Endothelial cell of umbilical vein (primary cell): ENCODE measurements around the gene PSMB7. TPM values are rescaled to one million over a fixed set of nuclear protein-coding genes. Genes with fewer than 3 reads are reported as not detected.

Experiments used
- BruUV-seq: library from RNA; stranded (reverse); fragments of 400-500 nt; replicated peaks from 2 replicates; lab custom pipeline; 2021; lab: Mats Ljungman, UMichigan
- CTCF ChIA-PET: fragments of 300-600, 350-600 bp; sonication (Branson Sonifier 250); formaldehyde crosslinking; loops from one replicate; lab custom pipeline; 2021; ENCODE audit warnings: antibody characterized with exemption, inconsistent platforms; lab: Charles Lee
- POLR2A ChIA-PET: fragments of 300-600, 350-600 bp; sonication (Branson Sonifier 250); formaldehyde crosslinking; loops from one replicate; lab custom pipeline; 2021; ENCODE audit warnings: antibody characterized with exemption, inconsistent platforms; lab: Charles Lee
- DNase-seq: peaks from one replicate; pipeline ENCODE4 v3.0.0-alpha.2; 2011; ENCODE audit warnings: low read depth, low spot score
- FAIRE-seq: peaks from 2 replicates; lab custom pipeline; 2011; peaks lifted over from hg19 to GRCh38; lab: Jason Lieb, UNC
- H2AFZ ChIP-seq: 2 replicates; pipeline ENCODE4 v1.6.0; 2012; ENCODE audit warnings: low read depth, low read length, control low read depth, inconsistent platforms
- H3K27ac ChIP-seq: 2 replicates; pipeline ENCODE4 v1.5.1; 2011; ENCODE audit warnings: low read depth, mild to moderate bottlenecking, control low read depth, low read length, moderate library complexity; ENCODE audit not compliant: insufficient read depth
- H3K27me3 ChIP-seq, 2 experiments: 2 replicates each; pipeline versions ENCODE4 v1.6.0 to v1.6.1; 2011; ENCODE audit warnings: low read length in 2 of 2, mixed read lengths in 1 of 2; ENCODE audit not compliant: control insufficient read depth in 2 of 2, insufficient read depth in 2 of 2
- H3K36me3 ChIP-seq, 2 experiments: 2 replicates in 1 of 2; 3 replicates in 1 of 2; pipeline ENCODE4 v1.5.1; 2011; ENCODE audit warnings: low read length in 2 of 2, mild to moderate bottlenecking in 1 of 2, moderate library complexity in 1 of 2; ENCODE audit not compliant: control insufficient read depth in 2 of 2, insufficient read depth in 2 of 2; ENCODE audit errors: extremely low read depth in 1 of 2
- H3K4me1 ChIP-seq: 3 replicates; pipeline ENCODE4 v1.5.1; 2011; ENCODE audit warnings: mild to moderate bottlenecking, low read length; ENCODE audit not compliant: control insufficient read depth, insufficient read depth; ENCODE audit errors: extremely low read depth
- H3K4me2 ChIP-seq: 2 replicates; pipeline ENCODE4 v1.6.1; 2011; ENCODE audit warnings: low read length, control low read depth, mixed read lengths; ENCODE audit not compliant: insufficient read depth
- H3K4me3 ChIP-seq, 3 experiments: fragments of 200-600 bp in 1 of 3; sonication (generic), shearing (Covaris generic) in 1 of 3; replicated peaks in 1 of 3; 2 replicates each; pipeline ENCODE4 v1.5.1; 2011 to 2016; ENCODE audit warnings: control low read depth in 3 of 3, low read length in 3 of 3, mild to moderate bottlenecking in 2 of 3, inconsistent platforms in 1 of 3, low read depth in 1 of 3, moderate library complexity in 1 of 3; ENCODE audit not compliant: insufficient read depth in 1 of 3
- H3K79me2 ChIP-seq: 2 replicates; pipeline ENCODE4 v1.6.0; 2012; ENCODE audit warnings: low read length, inconsistent platforms; ENCODE audit not compliant: control insufficient read depth, insufficient read depth
- H3K9ac ChIP-seq: replicated peaks from 2 replicates; pipeline ENCODE3; 2011; ENCODE audit warnings: low read length, control low read depth; ENCODE audit not compliant: insufficient read depth; ENCODE audit errors: extremely low read depth
- H3K9me1 ChIP-seq: replicated peaks from 3 replicates; pipeline ENCODE4 v1.6.0; 2011; ENCODE audit warnings: mild to moderate bottlenecking, low read length; ENCODE audit not compliant: control insufficient read depth, insufficient read depth; ENCODE audit errors: extremely low read depth
- H3K9me3 ChIP-seq: replicated peaks from 2 replicates; pipeline ENCODE4 v1.5.1; 2012; ENCODE audit warnings: low read length, inconsistent platforms; ENCODE audit not compliant: control insufficient read depth, insufficient read depth
- H4K20me1 ChIP-seq: replicated peaks from 2 replicates; pipeline ENCODE3; 2011; ENCODE audit warnings: mild to moderate bottlenecking, low read length; ENCODE audit not compliant: control insufficient read depth, insufficient read depth; ENCODE audit errors: extremely low read depth
- EZH2 ChIP-seq: IDR thresholded peaks from 2 replicates; pipeline ENCODE4 v1.6.1; 2012; ENCODE audit warnings: borderline replicate concordance, low read depth, mild to moderate bottlenecking, moderate library complexity, low read length, inconsistent platforms; ENCODE audit not compliant: severe bottlenecking
- FOS ChIP-seq: IDR thresholded peaks from 2 replicates; pipeline ENCODE4 v1.6.1; 2011; ENCODE audit warnings: mild to moderate bottlenecking, low read length, moderate library complexity, borderline replicate concordance; ENCODE audit not compliant: insufficient read depth
- GATA2 ChIP-seq: IDR thresholded peaks from 2 replicates; pipeline ENCODE4 v1.7.0; 2011; ENCODE audit warnings: low read depth, mild to moderate bottlenecking, moderate library complexity, mixed read lengths, low read length; ENCODE audit not compliant: insufficient read length, insufficient read depth
- JUN ChIP-seq: IDR thresholded peaks from 2 replicates; pipeline ENCODE4 v1.6.1; 2011; ENCODE audit warnings: borderline replicate concordance, low read depth; ENCODE audit not compliant: insufficient read length, insufficient read depth
- MYC ChIP-seq: IDR thresholded peaks from one replicate; pipeline ENCODE4 v1.6.1; 2011; ENCODE audit warnings: mild to moderate bottlenecking, low read depth, low read length
- POLR2A ChIP-seq: IDR thresholded peaks from 2 replicates; pipeline ENCODE4 v1.6.1; 2012; ENCODE audit warnings: low read depth, mild to moderate bottlenecking, control low read depth, low read length
- POLR2AphosphoS5 ChIP-seq: IDR thresholded peaks from 2 replicates; pipeline ENCODE4 v1.6.1; 2012; ENCODE audit warnings: low read depth, mild to moderate bottlenecking, control low read depth, low read length, moderate library complexity; ENCODE audit not compliant: insufficient read depth
- dilution Hi-C: fragments of 300-500 bp; cut with MboI; formaldehyde crosslinking; loops from one replicate; pipeline ENCODE4 v1.15.0; 2019; ENCODE audit warnings: low sequenced_read_pairs; ENCODE audit not compliant: extremely low pct_ligation_motif_present
- intact Hi-C: fragments of 100-400 bp; cut with micrococcal nuclease; formaldehyde crosslinking; loops from one replicate; pipeline ENCODE4 v1.10.0; 2022
- polyA plus RNA-seq, 4 experiments: library from polyadenylated mRNA; depleted of rRNA in 3 of 4; stranded (reverse) in 3 of 4; unstranded in 1 of 4; fragments of >200 nt; gene quantifications; 2 replicates each; pipeline versions ENCODE4 v1.2.1 to v1.2.3, GENCODE V29; 2011 to 2012; ENCODE audit warnings: missing spikeins in 1 of 4
- total RNA-seq: library from RNA; stranded (reverse); gene quantifications from 2 replicates; pipeline ENCODE4 v1.2.3, GENCODE V29; 2021
- TF ChIP-seq, protein P1 (sequence below), 2 donors: IDR thresholded peaks; 1 replicate in 1 of 2; 2 replicates in 1 of 2; pipeline ENCODE4 v1.5.1; 2011; ENCODE audit warnings: low read length in 2 of 2, mild to moderate bottlenecking in 2 of 2, moderate library complexity in 2 of 2, control low read depth in 1 of 2, inconsistent platforms in 1 of 2, low read depth in 1 of 2; ENCODE audit not compliant: insufficient read depth in 1 of 2; ENCODE audit errors: extremely low read depth in 1 of 2
- TF ChIP-seq, protein P2 (sequence below): IDR thresholded peaks from 2 replicates; pipeline ENCODE4 v1.6.1; 2011; ENCODE audit not compliant: insufficient read depth, insufficient read length

PSMB7 gene
- total and polyA plus RNA-seq, 2 donors (not counting 3 experiments of a cell fraction or from before 2014, with no cell fraction given), result 227 to 366 TPM

DNA sequence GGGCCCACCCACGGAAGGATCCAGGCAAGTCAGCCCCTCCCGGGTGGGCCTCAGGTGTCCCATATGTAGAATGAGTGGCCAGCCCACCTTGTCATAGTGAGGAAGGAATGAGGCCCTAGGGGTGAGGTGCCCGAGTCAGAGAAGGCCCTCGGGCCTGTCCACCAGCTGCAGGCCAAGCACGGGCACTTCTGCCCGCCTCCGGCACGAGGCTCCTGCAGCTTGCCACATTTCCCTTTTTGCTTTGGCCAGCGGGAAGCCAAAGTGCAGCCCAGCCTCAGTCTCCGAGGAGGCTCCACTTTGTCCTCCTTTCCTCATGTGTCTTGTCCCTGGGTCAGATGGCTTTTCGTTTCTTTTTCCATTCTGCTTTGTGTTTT lies 72.9 kb downstream of the PSMB7 start:
- Histone ChIP-seq H3K9ac (no peak overlapping the region), H3K27me3 (no peaks in the 10 kb centered on the region), H3K36me3 (peaks cover 6 to 48% of the 10 kb centered on the region in 2 experiments), H2AFZ (no peak overlapping the region), H3K27ac (no peak overlapping the region), H3K4me1 (no peaks in the 10 kb centered on the region), H3K4me3 (no peak overlapping the region), H3K9me3 (no peaks in the 10 kb centered on the region), H3K9me1 (no peaks in the 10 kb centered on the region), H4K20me1 (no peaks in the 10 kb centered on the region), H3K79me2 (no peaks in the 10 kb centered on the region), H3K4me2 (no peak overlapping the region)
- dilution Hi-C loops, result no loop called here
- DNase-seq (no peak), FAIRE-seq (no peak)
- BruUV-seq, result no TSS peak
- POLR2A ChIA-PET, result no interaction called here
- CTCF ChIA-PET, result interaction anchor here (1.1 to 3.2 kb wide), 2 partner anchors 17 to 216 kb away, joined by 4 to 12 read pairs; no protein-coding TSS in a partner anchor
- no peak for TF ChIP-seq GATA2
- TF ChIP-seq FOS, result no peak
- TF ChIP-seq, protein P1, sequence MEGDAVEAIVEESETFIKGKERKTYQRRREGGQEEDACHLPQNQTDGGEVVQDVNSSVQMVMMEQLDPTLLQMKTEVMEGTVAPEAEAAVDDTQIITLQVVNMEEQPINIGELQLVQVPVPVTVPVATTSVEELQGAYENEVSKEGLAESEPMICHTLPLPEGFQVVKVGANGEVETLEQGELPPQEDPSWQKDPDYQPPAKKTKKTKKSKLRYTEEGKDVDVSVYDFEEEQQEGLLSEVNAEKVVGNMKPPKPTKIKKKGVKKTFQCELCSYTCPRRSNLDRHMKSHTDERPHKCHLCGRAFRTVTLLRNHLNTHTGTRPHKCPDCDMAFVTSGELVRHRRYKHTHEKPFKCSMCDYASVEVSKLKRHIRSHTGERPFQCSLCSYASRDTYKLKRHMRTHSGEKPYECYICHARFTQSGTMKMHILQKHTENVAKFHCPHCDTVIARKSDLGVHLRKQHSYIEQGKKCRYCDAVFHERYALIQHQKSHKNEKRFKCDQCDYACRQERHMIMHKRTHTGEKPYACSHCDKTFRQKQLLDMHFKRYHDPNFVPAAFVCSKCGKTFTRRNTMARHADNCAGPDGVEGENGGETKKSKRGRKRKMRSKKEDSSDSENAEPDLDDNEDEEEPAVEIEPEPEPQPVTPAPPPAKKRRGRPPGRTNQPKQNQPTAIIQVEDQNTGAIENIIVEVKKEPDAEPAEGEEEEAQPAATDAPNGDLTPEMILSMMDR (IDR thresholded peaks at IDR 0.05; ENCODE audit: extremely low read depth in 1 of 2, insufficient read depth in 1 of 2, low read depth in 1 of 2, low read length in 2 of 2), result no peak
- TF ChIP-seq EZH2, result no peak
- no peak for TF ChIP-seq JUN
- TF ChIP-seq, protein P2, sequence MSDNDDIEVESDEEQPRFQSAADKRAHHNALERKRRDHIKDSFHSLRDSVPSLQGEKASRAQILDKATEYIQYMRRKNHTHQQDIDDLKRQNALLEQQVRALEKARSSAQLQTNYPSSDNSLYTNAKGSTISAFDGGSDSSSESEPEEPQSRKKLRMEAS, result no peak
- TF ChIP-seq MYC, result no peak
- no peak for TF ChIP-seq POLR2A
- no peak for TF ChIP-seq POLR2AphosphoS5
- intact Hi-C loops, result no loop called here
